CD4-positive, alpha-beta T cell (primary cell): ENCODE data around the gene ALK. TPM values are rescaled to one million over a fixed set of nuclear protein-coding genes. Genes with fewer than 3 reads are reported as not detected.

Experiments used
- ATAC-seq: fragments of 200-7000 bp; cut with Tn5 transposase; one replicate; pipeline ENCODE4 v1.10.0; 2022; ENCODE audit warnings: mild to moderate bottlenecking; ENCODE audit not compliant: poor library complexity
- CTCF ChIA-PET: fragments of 350-600 bp; sonication (Branson Sonifier 250); formaldehyde crosslinking; loops from one replicate; lab custom pipeline; 2021; ENCODE audit warnings: antibody characterized with exemption, inconsistent platforms; lab: Charles Lee
- POLR2A ChIA-PET: fragments of 350-600 bp; sonication (Branson Sonifier 250); formaldehyde crosslinking; loops from one replicate; lab custom pipeline; 2021; ENCODE audit warnings: antibody characterized with exemption, inconsistent platforms; lab: Charles Lee
- DNase-seq, 14 experiments: peaks; one replicate each; pipeline ENCODE4 v3.0.0-alpha.2; 2013 to 2020; ENCODE audit warnings: mixed read lengths in 2 of 14
- H3K27ac ChIP-seq, 2 donors: one replicate each; pipeline versions ENCODE4 v1.5.1 to v1.7.0; 2013; ENCODE audit warnings: low read length in 2 of 2, low read depth in 1 of 2, mild to moderate bottlenecking in 1 of 2
- H3K27me3 ChIP-seq, 2 experiments: 1 replicate in 1 of 2; 2 replicates in 1 of 2; pipeline versions ENCODE4 v1.6.1 to v1.7.0; 2013; ENCODE audit warnings: low read length in 2 of 2, control low read depth in 1 of 2, mild to moderate bottlenecking in 1 of 2, moderate library complexity in 1 of 2; ENCODE audit not compliant: insufficient read depth in 2 of 2, control insufficient read depth in 1 of 2
- H3K36me3 ChIP-seq: one replicate; pipeline ENCODE4 v1.6.1; 2013; ENCODE audit warnings: low read length, control low read depth; ENCODE audit not compliant: insufficient read depth
- H3K4me1 ChIP-seq: one replicate; pipeline ENCODE4 v1.6.1; 2013; ENCODE audit warnings: low read length, control low read depth; ENCODE audit not compliant: insufficient read depth
- H3K4me3 ChIP-seq: one replicate; pipeline ENCODE4 v1.5.1; 2013; ENCODE audit warnings: mild to moderate bottlenecking, low read length, moderate library complexity
- H3K9me3 ChIP-seq, 2 experiments: 1 replicate in 1 of 2; 2 replicates in 1 of 2; pipeline versions ENCODE4 v1.6.1 to v1.7.0; 2013; ENCODE audit warnings: low read length in 2 of 2, mild to moderate bottlenecking in 2 of 2, control low read depth in 1 of 2, moderate library complexity in 1 of 2; ENCODE audit not compliant: control insufficient read depth in 1 of 2, insufficient read depth in 1 of 2
- H3K27ac Mint-ChIP-seq: one replicate; pipeline ENCODE4 v1.8.0; 2020; ENCODE audit warnings: mixed read lengths
- H3K27me3 Mint-ChIP-seq: one replicate; pipeline ENCODE4 v1.8.0; 2021; ENCODE audit warnings: mixed read lengths
- H3K36me3 Mint-ChIP-seq: one replicate; pipeline ENCODE4 v1.8.0; 2021; ENCODE audit warnings: low read depth, mixed read lengths
- H3K4me1 Mint-ChIP-seq: one replicate; pipeline ENCODE4 v1.8.0; 2021; ENCODE audit warnings: low read depth, mixed read lengths
- H3K4me3 Mint-ChIP-seq: one replicate; pipeline ENCODE4 v1.8.0; 2020; ENCODE audit warnings: mild to moderate bottlenecking, mixed read lengths
- H3K9me3 Mint-ChIP-seq: one replicate; pipeline ENCODE4 v1.8.0; 2020; ENCODE audit warnings: mixed read lengths
- CTCF ChIP-seq: fragments of 200-600 bp; IDR thresholded peaks from one replicate; pipeline ENCODE4 v1.8.0; 2022; ENCODE audit warnings: antibody characterized with exemption, mild to moderate bottlenecking
- intact Hi-C, 2 experiments: fragments of 100-400 bp; cut with DNase I in 1 of 2; cut with micrococcal nuclease in 1 of 2; formaldehyde crosslinking; loops; one replicate each; pipeline versions ENCODE4 v1.15.1 to v1.9.0; 2023 to 2025; cut with DNase I, micrococcal nuclease
- total RNA-seq, 174 experiments: library from RNA in 2 of 174; stranded (reverse) in 2 of 174; gene quantifications; one replicate each; pipeline ENCODE4 v1.2.3 and lab custom pipeline; 2021 to 2026

ALK gene
- total RNA-seq, 2 experiments from 2014 or later = not detected

DNA sequence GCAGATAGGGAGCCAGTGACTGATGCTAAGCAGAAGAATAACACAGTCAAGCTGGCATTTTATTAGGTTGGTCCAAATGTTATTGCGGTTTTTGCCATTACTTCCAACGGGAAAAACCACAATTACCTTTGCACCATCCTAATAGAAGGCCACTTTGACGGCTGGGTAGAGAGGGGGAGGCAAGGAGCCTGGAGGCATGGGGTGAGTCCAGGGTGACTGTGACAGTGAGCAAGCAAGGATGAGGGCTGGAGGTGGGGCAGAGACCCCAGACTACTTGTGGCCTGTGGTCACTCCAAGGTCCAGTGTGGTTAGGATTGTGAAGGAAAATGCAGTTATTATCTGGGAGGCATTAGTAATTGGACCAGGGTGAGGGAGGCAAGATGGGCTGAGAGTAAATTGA is 416.6 kb downstream of the ALK start:
- peaks cover 10% of the 10 kb centered on the region for H3K9me3 Mint-ChIP-seq
- intact Hi-C loops = no loop called here
- POLR2A ChIA-PET = no interaction called here

GRCh38 chr2:29502460-29502911 is 418.9 kb downstream of the ALK start:
- DNase-seq (no peak), ATAC-seq (no peak)
- intact Hi-C loops = no loop called here
- Histone ChIP-seq H3K27ac (no peak overlapping the region), H3K4me1 (no peaks in the 10 kb centered on the region), H3K36me3 (no peaks in the 10 kb centered on the region), H3K9me3 (no peaks in the 10 kb centered on the region), H3K27me3 (peaks cover 0 to 9% of the 10 kb centered on the region in 2 experiments), H3K4me3 (no peak overlapping the region)
- peaks cover 5% of the 10 kb centered on the region for H3K9me3 Mint-ChIP-seq
- no peak for TF ChIP-seq CTCF
- ChIA-PET POLR2A (no interaction called here), CTCF (no interaction called here)
- no peaks in the 10 kb centered on the region for H3K4me1 Mint-ChIP-seq
- H3K4me3 Mint-ChIP-seq = no peak overlapping the region
- no peak overlapping the region for H3K27ac Mint-ChIP-seq
- H3K36me3 Mint-ChIP-seq = no peaks in the 10 kb centered on the region
- peaks cover 13% of the 10 kb centered on the region for H3K27me3 Mint-ChIP-seq

More for the DNA sequence above, 416.6 kb downstream of the ALK start:
- CTCF ChIA-PET = no interaction called here
- Histone ChIP-seq H3K9me3 (no peaks in the 10 kb centered on the region), H3K4me3 (no peak overlapping the region), H3K27me3 (peaks cover 0 to 9% of the 10 kb centered on the region in 2 experiments), H3K27ac (no peak overlapping the region), H3K4me1 (no peaks in the 10 kb centered on the region), H3K36me3 (no peaks in the 10 kb centered on the region)
- Mint-ChIP-seq H3K27me3 (peaks cover 15% of the 10 kb centered on the region), H3K27ac (no peak overlapping the region), H3K36me3 (no peaks in the 10 kb centered on the region), H3K4me1 (no peaks in the 10 kb centered on the region), H3K4me3 (no peak overlapping the region)
- DNase-seq (no peak), ATAC-seq (no peak)
- no peak for TF ChIP-seq CTCF

DNA sequence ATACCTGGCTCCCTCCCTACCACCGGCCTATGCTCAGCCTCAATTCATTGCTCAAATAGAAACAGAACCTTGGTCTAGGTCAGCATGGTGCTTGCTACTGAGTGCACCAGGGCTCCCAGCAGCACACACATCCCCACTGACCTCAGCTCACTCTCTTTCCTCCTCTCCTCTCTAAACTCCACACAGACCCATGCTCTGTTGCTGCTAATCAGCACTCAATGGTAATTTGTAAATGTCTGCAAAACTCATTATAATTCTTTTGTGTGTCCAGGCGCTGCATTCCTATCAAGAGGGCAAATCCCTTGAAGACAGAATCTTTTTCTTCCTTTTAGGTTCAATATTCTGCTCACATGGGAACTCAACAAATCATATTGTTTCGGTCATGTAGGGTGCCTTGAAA is 424.0 kb downstream of the ALK start:
- CTCF ChIA-PET = no interaction called here
- POLR2A ChIA-PET = no interaction called here
- no peaks in the 10 kb centered on the region for H3K9me3 Mint-ChIP-seq

More for the DNA sequence above, 424.0 kb downstream of the ALK start:
- Histone ChIP-seq H3K4me3 (no peak overlapping the region), H3K9me3 (no peaks in the 10 kb centered on the region), H3K36me3 (no peaks in the 10 kb centered on the region), H3K4me1 (no peaks in the 10 kb centered on the region), H3K27me3 (no peaks in the 10 kb centered on the region), H3K27ac (no peak overlapping the region)
- no peak for TF ChIP-seq CTCF
- no peak overlapping the region for H3K4me3 Mint-ChIP-seq
- no peaks in the 10 kb centered on the region for H3K4me1 Mint-ChIP-seq
- intact Hi-C loops = no loop called here
- ATAC-seq = no peak
- no peak overlapping the region for H3K27ac Mint-ChIP-seq
- peaks cover 10% of the 10 kb centered on the region for H3K27me3 Mint-ChIP-seq
- no peak for DNase-seq
- H3K36me3 Mint-ChIP-seq = no peaks in the 10 kb centered on the region
